NCI-H2029 (cell line): ENCODE data around the gene CARMIL1.
A peak's percentile ranks its signal among the peaks of the same experiment; 100 is the strongest.

Experiments
- DNase-seq: peaks from one replicate; lab custom pipeline; 2025; lab: John Stamatoyannopoulos, UW

The CARMIL1 gene

DNA sequence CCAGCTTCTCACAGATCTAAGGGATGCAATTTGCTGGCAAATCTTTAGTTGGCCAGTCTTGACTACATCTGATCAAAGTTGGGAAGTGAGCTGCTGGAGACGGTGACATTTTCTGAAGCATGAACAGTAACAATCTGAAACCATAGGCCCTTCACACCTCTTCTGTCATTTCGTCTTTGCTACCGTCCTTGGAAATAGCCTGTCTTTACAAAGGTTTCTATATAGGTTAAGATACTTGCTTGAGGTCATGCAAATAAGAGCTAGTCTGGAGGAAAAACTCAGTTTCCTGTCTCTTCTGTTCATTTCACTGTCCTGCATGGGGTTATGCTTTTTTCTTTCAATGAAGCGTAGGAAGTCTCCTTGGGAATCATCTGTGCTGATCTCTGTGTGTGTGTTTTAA lies 55.6 kb downstream of the CARMIL1 start:
- no peak for DNase-seq

DNA sequence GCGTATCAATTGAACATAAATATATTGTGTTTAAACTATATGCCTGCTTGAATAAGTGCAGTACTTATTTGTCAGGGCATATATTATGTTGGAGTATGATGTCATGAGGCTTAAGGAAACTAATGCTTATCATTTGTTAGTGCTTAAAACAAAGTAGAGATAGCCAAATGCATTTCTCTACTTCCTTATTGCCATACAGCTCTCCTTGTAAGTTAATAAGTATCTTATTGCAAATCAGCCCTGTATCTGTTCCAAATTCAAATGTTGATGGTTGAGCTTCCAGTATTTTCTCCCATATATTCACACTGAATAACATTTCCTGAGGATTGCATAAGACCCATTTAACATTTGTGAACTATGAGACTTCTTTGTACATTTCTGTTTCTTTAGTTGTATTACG lies 57.8 kb downstream of the CARMIL1 start:
- no peak for DNase-seq

DNA sequence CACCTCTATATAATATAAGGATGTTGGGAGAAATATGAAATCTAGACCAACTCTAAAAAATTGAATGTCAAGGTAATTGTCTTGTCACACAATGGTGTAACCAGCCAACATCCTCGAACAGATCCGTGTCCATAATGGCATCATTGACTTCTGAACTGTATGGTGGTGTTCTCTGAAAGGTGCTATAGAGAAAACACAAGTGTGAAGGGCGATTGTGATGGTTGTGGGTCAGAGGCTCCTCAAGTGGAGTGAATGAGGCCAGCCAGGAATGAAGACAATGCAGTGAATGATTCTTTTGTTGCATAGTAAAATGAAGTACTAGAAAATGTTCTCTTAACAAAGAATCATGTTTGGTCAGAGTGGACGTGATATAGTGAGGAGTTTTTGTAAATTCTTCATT lies 58.3 kb downstream of the CARMIL1 start:
- DNase-seq: peak; percentile 58

DNA sequence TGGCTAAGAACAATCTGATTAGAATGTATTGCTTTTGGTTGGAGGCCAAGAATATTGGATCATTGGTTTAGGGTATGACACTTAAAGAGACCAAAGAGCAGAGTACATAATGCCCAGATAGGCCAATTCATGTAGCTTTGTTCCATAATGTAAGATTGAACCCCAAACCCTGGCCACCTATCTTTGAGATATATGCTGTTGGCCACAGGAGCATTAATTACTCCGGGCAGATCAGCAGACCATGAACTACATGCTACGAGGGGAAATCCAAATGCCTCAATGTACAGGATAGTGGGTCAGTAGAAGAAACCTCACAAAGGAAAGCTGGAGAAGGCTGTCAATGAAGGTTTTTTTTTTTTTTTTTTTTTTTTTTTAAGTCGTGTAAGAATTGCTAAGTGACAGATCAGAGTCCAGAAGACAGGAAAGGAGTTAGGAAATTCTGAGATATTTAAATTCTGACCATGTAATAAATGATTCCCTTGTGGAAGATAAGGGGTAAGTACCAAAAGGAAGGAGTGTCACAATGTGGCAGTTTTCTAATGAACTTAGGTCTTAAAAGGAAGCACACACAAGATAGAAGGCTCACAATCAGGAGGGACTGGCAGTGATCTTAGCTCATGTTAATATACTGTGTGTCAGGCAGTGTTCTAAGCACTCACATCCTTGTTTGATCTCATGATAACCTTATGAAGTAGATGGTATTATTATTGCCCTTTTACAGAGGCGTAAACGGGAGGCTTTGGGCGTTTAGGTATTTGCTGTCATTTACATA lies 61.4 kb downstream of the CARMIL1 start:
- no peak for DNase-seq

DNA sequence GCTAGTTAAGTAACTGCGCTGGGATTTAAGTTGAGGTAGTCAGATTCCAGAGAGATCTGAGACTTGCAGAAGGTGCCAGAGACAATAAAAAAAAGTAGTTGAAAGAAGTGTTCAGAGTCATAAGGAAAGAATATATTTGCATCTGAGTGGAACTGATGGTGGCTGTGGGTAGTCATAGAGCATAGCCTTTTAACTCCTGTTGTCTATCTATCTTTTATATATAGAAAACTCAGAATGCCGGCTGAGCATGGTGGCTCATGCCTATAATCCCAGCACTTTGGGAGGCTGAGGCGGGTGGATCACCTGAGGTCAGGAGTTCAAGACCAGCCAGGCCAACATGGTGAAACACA lies 62.0 kb downstream of the CARMIL1 start:
- no peak for DNase-seq

DNA sequence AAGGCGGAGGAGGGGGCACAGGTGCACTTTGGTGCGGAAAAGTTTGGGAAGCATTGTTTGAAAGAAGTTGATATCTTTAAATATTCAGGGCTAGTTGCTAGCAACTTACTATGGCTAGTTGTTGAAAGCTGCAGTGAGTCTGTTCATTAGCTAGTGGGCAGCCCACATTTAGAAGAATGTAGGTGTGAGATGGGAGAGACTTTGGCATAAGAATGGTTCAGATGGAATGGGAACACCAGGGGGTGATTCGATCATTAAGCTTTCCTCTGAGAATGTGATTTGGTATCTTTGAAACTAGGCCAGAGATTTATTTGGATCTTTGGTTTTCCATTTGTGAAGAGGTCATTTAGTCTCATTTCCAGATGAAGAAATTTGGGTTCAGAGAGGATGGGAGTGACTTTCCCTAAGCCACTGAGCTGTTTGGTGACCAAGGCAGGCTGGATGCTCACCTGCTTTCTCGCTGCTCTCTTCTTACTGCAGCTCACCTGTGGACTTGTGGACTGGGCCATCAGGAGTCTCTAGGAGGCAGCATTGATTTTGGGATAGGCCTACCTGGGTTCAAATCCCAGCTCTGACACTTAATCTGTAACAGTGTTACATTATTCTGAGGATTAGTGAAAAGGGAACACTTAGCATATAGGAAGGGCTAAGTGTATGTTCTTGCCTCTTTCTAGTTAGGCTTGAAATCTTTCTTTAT lies 62.9 kb downstream of the CARMIL1 start:
- DNase-seq: no peak

DNA sequence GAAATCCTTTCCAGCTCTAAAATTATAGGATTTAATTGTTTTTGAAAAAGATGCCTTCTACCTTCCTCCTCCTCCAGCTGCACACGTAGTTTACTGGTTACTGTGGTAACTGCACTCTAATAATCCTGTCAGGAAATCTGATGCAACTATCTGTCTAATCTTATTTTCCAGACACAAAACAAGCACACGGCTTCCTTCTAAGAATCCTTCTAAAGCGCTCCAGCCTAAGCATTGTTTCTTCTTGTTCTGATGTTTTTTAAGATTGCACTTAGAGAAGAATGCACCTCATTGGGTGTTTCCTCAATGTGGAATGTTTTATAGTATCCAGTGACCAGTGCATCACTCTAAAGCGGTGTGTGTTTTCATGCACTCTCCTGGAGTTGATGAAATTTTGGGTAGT lies 63.6 kb downstream of the CARMIL1 start:
- DNase-seq: no peak

DNA sequence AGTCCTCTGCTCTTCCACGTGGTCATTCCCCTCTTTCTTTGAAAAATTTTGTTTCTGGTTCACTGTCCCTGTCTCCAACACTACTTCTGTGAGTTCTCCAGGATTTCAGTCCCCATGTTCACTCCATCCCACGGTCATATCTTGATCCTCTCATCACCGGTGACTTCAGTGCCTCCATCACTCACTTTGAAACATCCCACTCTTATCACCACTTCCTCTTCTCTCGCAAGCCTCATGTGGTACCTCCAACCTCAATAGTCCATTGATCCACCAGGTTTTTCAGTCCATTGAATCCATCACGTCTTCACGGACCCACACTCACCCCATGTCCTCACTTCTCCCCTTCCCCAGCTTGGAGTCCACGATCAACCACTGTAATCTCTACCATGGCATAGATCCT lies 64.8 kb downstream of the CARMIL1 start:
- no peak for DNase-seq

DNA sequence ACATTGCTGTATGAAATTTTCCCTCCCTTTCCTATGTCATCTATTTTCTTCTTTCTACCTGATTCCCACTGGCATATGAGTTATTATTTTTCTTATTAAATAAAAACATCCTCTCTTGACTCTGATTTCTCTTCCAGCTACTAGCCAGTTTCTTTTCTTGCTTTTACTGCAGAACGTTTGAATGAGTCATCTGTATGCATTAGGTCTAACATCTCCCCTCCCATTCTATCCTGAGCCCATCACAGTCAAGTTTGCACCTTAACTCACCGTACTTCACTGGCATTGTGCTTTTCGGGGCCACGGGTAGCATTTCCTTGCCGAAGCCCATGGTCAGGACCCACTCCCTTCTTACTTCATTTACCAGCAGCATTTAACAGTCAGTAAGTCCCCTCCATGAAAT lies 65.7 kb downstream of the CARMIL1 start:
- DNase-seq: no peak

DNA sequence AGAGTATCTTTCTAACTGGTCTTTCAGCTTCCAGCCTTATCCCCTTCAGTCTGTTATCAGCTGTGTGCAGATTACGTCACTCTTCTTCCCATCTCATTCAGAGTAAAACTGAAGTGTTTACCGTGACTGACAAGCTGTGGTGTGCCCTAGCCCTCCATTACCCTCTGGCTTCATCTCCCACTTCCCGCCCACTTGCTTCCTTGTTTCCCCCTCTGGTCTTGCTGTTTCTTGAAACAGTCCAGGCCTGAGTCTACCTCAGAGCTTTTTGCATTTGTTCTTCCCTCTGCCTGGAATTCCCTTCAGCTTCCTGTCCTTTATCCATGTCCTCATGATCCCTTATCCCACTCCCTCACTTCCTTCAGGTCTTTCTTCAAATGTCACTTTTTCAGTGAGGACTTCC lies 66.9 kb downstream of the CARMIL1 start:
- DNase-seq: peak; percentile 93

DNA sequence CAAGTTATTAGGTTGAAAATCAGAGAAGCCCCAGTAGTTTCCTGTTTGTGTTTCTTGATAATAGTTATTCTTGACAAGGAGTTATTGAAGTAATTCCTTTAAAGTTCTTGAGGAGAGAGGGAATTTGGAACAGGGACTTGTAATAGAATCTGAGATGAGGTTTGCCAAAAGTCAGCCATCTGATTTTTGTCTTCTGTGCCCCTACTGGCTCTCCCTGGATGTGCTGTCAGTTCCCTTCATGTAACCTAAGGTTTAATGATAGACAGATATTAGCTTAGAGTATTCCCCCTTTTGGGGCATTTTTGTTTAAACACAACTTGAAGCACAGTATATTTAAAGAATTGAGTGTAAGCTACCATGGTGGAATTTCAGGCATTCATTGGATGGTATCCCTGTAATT lies 71.4 kb downstream of the CARMIL1 start:
- DNase-seq: no peak

DNA sequence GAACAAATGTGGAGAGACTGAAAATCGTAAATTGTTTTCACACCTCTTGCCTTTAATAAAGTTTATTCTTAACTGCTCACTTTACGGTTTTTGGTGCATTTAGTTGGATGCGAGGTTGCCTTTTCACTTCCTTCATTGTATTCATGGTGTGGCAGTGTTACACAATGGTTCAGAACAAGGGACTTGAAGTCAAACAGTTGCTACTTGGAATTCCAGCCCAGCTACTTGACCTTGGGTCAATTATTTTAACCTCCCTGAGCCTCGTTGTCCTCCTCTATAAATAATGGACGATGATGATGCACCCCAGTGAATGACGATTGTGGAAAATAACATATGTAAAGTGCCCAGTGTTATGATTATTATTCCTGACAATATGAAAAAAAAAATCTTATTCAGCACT lies 72.3 kb downstream of the CARMIL1 start:
- DNase-seq: no peak

DNA sequence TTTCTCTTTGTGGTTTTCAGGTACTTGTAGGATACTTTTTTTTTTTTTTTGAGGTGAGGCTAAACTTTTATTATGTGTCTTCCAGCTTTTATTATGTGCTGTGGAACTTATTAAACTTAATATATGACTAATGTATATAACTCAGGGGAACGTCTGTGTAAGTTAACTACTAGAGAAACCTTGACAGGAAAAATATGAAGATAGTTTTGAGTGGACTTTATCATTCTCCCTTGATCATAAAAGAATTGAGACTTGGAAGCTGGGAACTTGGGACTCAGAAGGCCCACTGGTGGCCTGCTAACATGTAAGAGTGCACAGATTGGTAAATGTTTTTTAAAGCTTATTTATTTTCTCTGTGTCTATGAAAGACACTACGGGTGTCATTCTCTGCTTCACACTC lies 73.1 kb downstream of the CARMIL1 start:
- no peak for DNase-seq

DNA sequence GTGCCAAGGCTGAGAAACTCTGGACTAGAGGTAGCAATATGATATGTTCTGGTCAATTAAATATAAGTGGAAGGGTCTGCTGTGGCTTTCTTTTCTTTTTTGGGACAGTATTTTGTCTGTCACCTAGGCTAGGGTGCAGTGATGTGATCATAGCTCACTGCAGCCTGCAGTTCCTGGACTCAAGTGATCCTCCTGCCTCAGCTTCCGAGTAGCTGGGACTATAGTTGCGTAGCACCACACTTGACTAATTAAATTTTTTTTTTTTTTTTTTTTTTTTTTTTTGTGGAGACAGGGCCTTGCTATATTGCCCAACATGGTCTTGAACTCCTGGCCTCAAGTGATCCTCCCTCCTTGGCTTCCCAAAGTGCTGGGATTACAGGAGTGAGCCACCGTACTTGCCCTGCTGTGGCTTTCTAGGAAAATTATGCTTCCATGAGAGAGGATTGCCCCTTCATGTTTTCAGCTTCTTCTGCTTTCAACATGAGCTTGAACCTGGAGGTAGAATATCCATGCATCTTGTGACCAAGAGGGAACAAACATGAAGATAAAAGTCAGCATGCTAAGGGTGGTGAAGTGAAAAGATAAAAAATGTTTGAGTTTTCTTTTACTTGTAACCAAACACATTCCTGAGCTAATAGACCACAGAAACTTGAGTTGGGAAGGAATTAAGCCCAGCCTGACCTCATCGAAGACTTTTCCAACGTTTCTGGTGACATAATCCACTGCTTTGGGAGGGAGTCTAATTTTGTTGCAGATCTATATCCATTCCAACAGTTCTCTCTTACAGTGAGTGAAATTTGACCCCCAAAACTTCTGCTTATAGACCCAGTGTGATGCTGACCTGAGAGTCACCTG lies 75.1 kb downstream of the CARMIL1 start:
- no peak for DNase-seq

DNA sequence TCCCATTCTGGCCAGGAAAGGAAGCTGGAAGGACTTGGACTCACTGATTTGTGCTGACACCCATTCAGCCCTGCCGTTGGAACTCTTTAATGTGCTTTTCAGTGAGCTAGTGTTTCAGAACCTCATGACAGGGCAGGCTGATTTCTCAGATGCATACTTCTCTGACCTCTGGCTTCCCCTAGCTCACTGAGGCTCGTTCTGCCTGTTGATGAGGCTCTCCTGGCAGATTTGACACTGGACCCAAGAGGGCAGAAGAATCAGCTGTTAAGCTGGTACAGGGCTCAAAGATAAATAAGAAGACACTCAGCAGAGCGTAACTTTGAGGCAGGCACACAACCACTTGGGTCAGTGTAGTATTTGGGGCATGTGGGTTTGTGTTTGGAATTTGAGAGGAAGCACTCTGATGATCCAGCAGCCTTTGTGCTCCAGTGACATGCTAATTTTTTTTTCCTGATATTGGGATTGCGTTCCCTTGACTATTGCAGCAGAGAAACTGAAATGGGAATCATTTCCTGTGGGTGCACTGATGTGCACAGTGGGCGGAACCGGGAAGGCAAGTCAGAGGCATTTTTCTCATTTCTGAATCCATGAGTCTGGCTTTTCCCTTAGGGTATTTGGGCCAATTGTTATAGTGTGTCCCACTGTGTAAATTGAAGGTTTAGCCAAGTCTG lies 80.2 kb downstream of the CARMIL1 start:
- DNase-seq: no peak

DNA sequence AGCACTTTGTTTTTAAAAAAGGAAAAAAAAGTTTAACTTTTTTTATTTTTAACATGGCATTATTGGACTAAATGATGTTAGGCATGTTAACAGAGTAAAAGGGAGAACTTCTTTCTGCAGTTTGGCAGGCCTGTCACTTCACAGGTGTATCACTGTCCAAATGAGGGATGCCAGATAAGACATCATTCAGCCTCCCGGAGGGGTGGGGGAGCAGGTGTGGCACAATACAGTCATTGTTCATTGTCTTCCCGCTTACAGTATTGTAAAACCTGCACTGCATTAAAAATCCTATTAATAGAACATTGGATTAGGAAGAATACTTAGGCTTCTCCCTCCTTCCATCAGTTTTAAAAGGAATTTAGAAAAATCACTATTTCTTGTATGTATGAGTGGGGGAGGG lies 80.7 kb downstream of the CARMIL1 start:
- DNase-seq: no peak

DNA sequence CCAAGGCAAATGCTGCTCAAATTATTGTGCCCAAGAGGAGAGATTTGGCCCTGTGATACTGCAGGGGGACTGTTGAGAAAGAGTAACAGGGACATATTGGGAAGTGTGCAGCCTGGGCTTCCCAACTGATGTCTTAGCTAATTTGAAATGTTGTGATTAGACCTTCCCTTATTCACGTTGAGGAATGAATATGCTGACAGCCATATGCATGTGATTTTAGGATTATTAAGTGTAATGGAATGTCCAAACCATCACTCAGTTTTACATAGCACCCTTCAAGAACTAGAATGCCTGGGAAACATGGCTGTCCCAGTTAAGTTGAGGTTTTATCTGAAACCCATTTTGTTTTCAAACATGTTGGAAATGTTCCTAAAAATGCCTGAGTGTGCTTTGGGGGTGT lies 81.4 kb downstream of the CARMIL1 start:
- no peak for DNase-seq

DNA sequence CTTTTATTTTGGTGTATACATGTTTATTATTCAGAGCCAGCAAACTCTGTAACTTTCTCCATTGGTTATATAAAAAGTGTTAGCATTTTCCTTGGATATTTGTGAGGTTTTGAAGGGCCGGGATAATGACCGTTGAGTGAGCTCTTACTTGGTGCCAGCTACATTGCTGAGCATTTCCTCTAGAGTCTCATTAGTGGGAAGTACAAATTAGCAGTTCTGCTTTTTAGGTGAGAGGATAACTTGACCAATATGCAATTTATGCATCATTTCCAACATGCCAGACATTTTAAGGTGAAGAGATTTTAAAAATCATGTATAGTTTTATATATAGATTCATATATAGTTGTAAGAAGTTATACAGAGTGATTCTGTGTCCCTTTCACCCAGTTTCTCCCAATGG lies 84.3 kb downstream of the CARMIL1 start:
- no peak for DNase-seq

DNA sequence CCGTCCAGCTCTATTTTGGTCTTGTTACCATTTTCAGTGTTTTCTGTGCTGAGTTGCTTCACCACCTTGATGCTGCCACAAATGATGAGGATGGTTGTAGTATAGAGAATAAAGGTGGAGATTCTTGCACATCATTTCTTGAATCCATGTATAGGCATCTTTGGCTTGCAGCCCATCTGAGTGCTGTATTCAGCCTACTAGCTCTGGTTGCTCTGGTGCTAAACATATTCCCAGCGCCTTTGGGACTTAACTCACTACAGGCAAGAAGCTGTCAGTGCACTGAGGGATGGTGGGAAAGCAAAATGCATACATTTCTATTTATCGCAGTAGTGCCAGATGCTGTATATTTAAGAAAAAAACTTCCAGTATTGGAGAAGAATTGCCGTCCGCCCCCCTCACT lies 86.0 kb downstream of the CARMIL1 start:
- DNase-seq: no peak

DNA sequence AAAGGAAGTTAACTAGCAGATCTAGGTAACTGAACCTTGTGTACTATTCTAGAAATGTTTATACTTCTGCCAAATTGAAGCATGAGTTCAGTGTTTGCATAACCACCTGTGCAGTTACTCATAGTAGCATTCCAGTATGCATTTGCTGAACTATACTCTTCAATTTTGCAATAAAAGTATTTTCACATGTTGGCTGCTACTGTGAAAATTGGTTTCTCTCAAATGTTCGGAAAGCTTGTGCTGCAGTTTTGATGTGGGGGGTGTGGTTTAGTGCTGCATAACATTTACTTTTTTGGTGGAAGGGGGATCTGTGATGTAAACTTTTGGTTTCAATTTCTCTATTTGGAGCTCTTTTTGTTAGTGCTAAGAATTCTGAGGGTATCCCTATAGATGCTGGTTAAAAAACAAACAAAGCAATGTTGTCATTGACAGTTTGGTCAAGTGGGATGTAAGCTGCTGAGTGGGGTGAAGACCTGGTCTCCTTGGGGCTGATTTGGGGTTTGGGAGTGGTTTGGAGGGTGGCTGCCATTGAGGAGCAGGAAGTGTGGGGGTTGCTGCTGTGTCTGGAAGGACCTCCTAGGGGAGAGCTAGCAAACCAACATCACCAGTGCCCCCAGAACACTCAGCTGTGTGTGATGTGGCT lies 87.8 kb downstream of the CARMIL1 start:
- DNase-seq: no peak

DNA sequence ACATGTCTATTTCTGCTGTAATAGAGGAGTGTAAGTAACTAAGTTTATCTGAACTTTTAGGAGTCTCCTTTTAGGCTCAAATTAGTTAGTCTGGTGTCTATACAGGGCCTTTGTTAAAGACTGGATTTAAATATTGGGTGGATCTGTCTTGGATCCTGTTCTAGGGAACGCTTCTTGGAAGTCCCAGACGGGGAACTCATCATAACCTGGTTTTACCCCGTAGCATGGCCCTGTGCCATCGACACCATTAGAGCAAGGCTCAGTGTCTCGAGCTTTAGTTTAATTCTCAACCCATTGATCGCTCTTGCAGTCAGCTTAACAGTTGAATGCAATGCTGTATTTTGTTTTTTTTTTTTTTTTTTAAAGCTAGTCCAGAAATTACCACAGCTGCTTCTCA lies 89.9 kb downstream of the CARMIL1 start:
- no peak for DNase-seq
